ENCODE measurements around the gene SLC20A1. TPM values are rescaled to one million over a fixed set of nuclear protein-coding genes. Genes with fewer than 3 reads are reported as not detected.
"Not testable (repeated sequence)": the region's sequence is repeated elsewhere in the genome, so short reads cannot be mapped to it uniquely, and the experiment has no call there.

SLC20A1 gene
- total RNA-seq, 4 donors from 2014 or later = 6.9 to 85.7 (median 9.2) TPM

DNA sequence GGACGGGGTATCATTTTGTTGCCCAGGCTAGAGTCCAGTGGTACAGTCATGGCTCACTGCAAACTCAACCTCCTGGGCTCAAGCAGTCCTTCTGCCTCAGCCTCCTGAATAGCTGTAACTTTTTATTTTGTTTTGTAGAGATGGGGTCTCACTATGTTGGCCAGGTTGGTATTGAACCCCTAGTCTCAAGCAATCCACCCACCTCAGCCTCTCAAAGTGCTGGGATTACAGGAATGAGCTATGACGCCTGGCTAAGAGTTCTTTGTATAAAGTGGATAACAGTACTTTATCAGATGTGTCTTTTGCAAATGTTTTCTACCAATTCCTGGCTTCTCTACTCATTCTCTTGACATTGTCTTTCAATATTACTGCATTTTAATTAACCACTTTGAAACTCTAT, 57.9 kb downstream of the SLC20A1 start:
- no peaks in the 10 kb centered on the region for H3K36me3 ChIP-seq

DNA sequence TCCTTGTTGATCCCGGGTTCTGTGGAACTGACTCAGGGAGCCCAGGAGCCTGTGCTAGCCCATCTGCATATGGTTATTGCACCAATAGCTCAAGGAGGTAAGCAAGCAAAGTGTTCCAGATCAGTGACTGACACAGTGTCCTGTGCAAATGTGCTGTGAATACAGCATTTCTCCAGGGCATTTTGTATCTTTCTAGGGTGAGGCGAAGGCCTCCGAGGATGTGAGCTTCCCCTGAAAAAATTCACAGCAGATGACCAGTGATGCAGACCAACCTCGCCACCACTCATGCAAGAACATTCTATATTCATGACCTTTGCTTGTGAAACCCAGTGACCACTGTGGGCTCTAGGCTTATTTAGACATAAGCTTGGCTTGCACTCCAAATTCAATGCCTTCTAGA, 59.8 kb downstream of the SLC20A1 start:
- ATAC-seq (no peak), DNase-seq (no peak)
- Histone ChIP-seq H3K27ac (no peak overlapping the region), H3K9me3 (no peaks in the 10 kb centered on the region), H3K4me3 (no peak overlapping the region), H3K27me3 (no peaks in the 10 kb centered on the region), H3K36me3 (no peaks in the 10 kb centered on the region), H3K4me1 (no peaks in the 10 kb centered on the region)
- in situ Hi-C loops (cut with MboI; ENCODE audit: low sequenced_read_pairs in 4 of 4) (no loop called here), intact Hi-C loops (cut with DNase I; ENCODE audit: low total_unique reads) (no loop called here)
- TF ChIP-seq, protein P1, sequence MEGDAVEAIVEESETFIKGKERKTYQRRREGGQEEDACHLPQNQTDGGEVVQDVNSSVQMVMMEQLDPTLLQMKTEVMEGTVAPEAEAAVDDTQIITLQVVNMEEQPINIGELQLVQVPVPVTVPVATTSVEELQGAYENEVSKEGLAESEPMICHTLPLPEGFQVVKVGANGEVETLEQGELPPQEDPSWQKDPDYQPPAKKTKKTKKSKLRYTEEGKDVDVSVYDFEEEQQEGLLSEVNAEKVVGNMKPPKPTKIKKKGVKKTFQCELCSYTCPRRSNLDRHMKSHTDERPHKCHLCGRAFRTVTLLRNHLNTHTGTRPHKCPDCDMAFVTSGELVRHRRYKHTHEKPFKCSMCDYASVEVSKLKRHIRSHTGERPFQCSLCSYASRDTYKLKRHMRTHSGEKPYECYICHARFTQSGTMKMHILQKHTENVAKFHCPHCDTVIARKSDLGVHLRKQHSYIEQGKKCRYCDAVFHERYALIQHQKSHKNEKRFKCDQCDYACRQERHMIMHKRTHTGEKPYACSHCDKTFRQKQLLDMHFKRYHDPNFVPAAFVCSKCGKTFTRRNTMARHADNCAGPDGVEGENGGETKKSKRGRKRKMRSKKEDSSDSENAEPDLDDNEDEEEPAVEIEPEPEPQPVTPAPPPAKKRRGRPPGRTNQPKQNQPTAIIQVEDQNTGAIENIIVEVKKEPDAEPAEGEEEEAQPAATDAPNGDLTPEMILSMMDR (IDR thresholded peaks at IDR 0.05 in 4 of 5, conservative IDR thresholded peaks at IDR 0.05 in 1 of 5) = no peak
- no peak for TF ChIP-seq POLR2A (IDR thresholded peaks at IDR 0.05)

More for the DNA sequence above, 57.9 kb downstream of the SLC20A1 start:
- DNase-seq (no peak), ATAC-seq (no peak)
- Histone ChIP-seq H3K4me1 (no peaks in the 10 kb centered on the region), H3K9me3 (no peaks in the 10 kb centered on the region), H3K4me3 (no peak overlapping the region), H3K27me3 (no peaks in the 10 kb centered on the region), H3K27ac (no peak overlapping the region)
- intact Hi-C loops (cut with DNase I; ENCODE audit: low total_unique reads) = no loop called here
- TF ChIP-seq, protein P1 (IDR thresholded peaks at IDR 0.05 in 4 of 5, conservative IDR thresholded peaks at IDR 0.05 in 1 of 5) = no peak
- no peak for TF ChIP-seq POLR2A (IDR thresholded peaks at IDR 0.05)
- in situ Hi-C loops (cut with MboI; ENCODE audit: low sequenced_read_pairs in 4 of 4) = no loop called here

DNA sequence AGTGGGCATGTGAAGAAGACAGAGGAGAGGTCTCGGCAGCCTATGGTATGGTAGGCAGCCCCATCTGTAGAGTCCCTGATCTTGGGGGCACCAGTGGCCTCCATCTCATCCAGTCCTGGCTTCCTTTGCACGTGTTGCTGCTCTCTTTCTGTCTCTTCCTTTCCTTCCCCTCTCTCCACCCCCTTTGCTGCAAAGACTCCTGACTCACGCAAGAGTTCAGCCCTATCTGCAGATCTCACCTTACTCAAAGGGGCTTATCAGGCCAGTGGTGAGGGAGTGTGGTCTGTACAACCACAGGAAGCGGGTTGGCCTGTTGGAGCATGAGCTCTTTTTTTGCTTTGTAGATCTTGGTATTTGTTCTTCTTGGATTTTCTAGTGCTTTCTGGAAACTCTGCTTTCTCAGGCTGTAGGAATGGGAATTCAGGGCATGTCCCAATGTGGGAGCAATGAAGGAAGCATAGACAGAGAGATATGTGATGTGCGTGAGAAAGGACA, 60.5 kb downstream of the SLC20A1 start:
- Histone ChIP-seq H3K9me3 (no peaks in the 10 kb centered on the region), H3K4me3 (no peak overlapping the region), H3K27ac (no peak overlapping the region), H3K27me3 (no peaks in the 10 kb centered on the region), H3K36me3 (no peaks in the 10 kb centered on the region), H3K4me1 (no peaks in the 10 kb centered on the region)
- ATAC-seq = no peak
- no peak for DNase-seq
- in situ Hi-C loops (cut with MboI; ENCODE audit: low sequenced_read_pairs in 4 of 4) = no loop called here
- intact Hi-C loops (cut with DNase I; ENCODE audit: low total_unique reads) = no loop called here
- no peak for TF ChIP-seq POLR2A (IDR thresholded peaks at IDR 0.05)
- TF ChIP-seq, protein P1 (IDR thresholded peaks at IDR 0.05 in 4 of 5, conservative IDR thresholded peaks at IDR 0.05 in 1 of 5) = no peak

DNA sequence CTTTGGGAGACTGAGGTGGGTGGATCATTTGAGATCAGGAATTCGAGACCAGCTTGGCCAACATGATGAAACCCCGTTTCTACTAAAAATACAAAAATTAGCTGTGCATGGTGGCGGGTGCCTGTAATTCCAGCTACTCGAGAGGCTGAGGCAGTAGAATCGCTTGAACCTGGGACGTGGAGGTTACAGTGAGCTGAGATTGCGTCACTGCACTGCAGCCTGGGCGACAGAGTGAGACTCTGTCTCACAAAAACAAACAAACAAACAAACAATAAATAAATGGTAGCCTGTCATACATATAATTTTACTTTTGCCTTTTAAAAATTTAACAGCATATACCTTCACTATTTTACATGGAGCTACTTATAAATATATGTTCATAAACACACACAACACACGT, 61.2 kb downstream of the SLC20A1 start:
- H3K36me3 ChIP-seq; H3K27me3 ChIP-seq; H3K9me3 ChIP-seq; H3K4me3 ChIP-seq; H3K4me1 ChIP-seq; H3K27ac ChIP-seq; DNase-seq; intact Hi-C loops (cut with DNase I; ENCODE audit: low total_unique reads); in situ Hi-C loops (cut with MboI; ENCODE audit: low sequenced_read_pairs in 4 of 4); ATAC-seq: not testable (repeated sequence)

DNA sequence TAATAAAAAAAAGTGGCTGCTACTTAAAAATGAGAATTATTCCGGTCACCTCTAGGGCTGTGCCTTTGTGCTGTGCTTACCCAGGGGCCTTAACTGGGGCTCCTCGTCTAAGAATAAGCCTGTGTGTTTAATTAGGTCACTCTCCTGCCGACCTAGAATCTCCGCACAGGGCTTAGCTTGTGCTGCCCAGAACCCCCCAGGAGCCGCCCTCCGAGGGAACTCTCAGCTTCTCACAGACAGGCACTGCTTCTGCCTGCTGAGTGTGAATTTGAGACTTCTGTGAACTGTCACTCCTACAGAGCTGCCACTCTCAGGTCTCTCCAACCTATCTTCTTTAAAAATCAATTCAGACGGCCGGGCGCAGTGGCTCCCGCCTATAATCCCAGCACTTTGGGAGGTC, 63.2 kb downstream of the SLC20A1 start:
- no peak overlapping the region for H3K4me3 ChIP-seq
- in situ Hi-C loops (cut with MboI; ENCODE audit: low sequenced_read_pairs in 4 of 4) (no loop called here), intact Hi-C loops (cut with DNase I; ENCODE audit: low total_unique reads) (no loop called here)
- no peak for DNase-seq
- H3K27me3 ChIP-seq = no peaks in the 10 kb centered on the region
- H3K9me3 ChIP-seq = no peaks in the 10 kb centered on the region
- no peaks in the 10 kb centered on the region for H3K4me1 ChIP-seq
- no peak for ATAC-seq
- no peaks in the 10 kb centered on the region for H3K36me3 ChIP-seq
- no peak overlapping the region for H3K27ac ChIP-seq
- TF ChIP-seq POLR2A (IDR thresholded peaks at IDR 0.05) = no peak
- TF ChIP-seq, protein P1 (IDR thresholded peaks at IDR 0.05 in 4 of 5, conservative IDR thresholded peaks at IDR 0.05 in 1 of 5) = no peak

Data from gastrocnemius medialis (tissue), 4 donors.